Stimulated activated naive CD8-positive, alpha-beta T cell treated with anti-CD3 and anti-CD28 coated beads, Interleukin-15, Interleukin-2, amounts not matched to agents 100 ng/mL and 50 ng/mL, for 24 hours (primary cell): ENCODE data around the gene FBH1.
"Not testable (repeated sequence)": the region's sequence is repeated elsewhere in the genome, so short reads cannot be mapped to it uniquely, and the experiment has no call there.

Source experiments
- H3K27ac Mint-ChIP-seq: one replicate; pipeline ENCODE4 v1.8.0; 2021; ENCODE audit warnings: mild to moderate bottlenecking, mixed read lengths
- H3K27me3 Mint-ChIP-seq: one replicate; pipeline ENCODE4 v1.8.0; 2021; ENCODE audit warnings: mixed read lengths
- H3K36me3 Mint-ChIP-seq: one replicate; pipeline ENCODE4 v1.8.0; 2021; ENCODE audit warnings: low read depth, mixed read lengths
- H3K4me1 Mint-ChIP-seq: one replicate; pipeline ENCODE4 v1.8.0; 2021; ENCODE audit warnings: low read depth, mixed read lengths
- H3K4me3 Mint-ChIP-seq: one replicate; pipeline ENCODE4 v1.8.0; 2021; ENCODE audit warnings: mild to moderate bottlenecking, mixed read lengths
- H3K9me3 Mint-ChIP-seq: one replicate; pipeline ENCODE4 v1.8.0; 2021; ENCODE audit warnings: mixed read lengths

The FBH1 gene

GRCh38 chr10:5905854-5906507 is 15.9 kb downstream of the FBH1 start:
- H3K27ac Mint-ChIP-seq = no peak overlapping the region
- no peak overlapping the region for H3K4me3 Mint-ChIP-seq
- peaks cover 19% of the 10 kb centered on the region for H3K4me1 Mint-ChIP-seq
- H3K27me3 Mint-ChIP-seq = no peaks in the 10 kb centered on the region
- H3K9me3 Mint-ChIP-seq = no peaks in the 10 kb centered on the region
- peaks cover 46% of the 10 kb centered on the region for H3K36me3 Mint-ChIP-seq

DNA sequence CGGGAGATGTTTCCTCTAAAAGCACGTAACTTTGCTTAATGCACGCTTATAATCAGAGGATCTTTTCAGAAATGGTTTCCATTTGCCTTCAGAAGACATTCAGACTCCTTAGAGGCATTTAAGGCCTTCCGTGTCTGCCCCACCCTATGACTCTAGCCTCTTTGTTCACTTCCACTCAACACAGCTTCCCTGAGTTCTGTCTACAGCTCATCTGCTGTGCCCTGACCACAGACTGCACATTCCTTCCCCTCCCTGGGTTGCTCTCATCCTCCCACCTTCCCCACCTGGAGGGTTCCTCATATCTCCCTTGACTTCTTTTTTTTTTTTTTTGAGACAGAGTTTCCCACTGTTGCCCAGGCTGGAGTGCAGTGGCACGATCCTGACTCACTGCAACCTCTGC is 16.6 kb downstream of the FBH1 start:
- Mint-ChIP-seq H3K27me3 (no peaks in the 10 kb centered on the region), H3K36me3 (peaks cover 49% of the 10 kb centered on the region), H3K4me3 (no peak overlapping the region), H3K27ac (no peak overlapping the region), H3K9me3 (no peaks in the 10 kb centered on the region), H3K4me1 (peaks cover 19% of the 10 kb centered on the region)

GRCh38 chr10:5908676-5909075 is 18.6 kb downstream of the FBH1 start:
- not testable (repeated sequence) for H3K4me3 Mint-ChIP-seq, H3K27me3 Mint-ChIP-seq, H3K9me3 Mint-ChIP-seq
- peaks cover 62% of the 10 kb centered on the region for H3K36me3 Mint-ChIP-seq
- peaks cover 17% of the 10 kb centered on the region for H3K4me1 Mint-ChIP-seq
- H3K27ac Mint-ChIP-seq = peak overlapping the region; percentile 13

DNA sequence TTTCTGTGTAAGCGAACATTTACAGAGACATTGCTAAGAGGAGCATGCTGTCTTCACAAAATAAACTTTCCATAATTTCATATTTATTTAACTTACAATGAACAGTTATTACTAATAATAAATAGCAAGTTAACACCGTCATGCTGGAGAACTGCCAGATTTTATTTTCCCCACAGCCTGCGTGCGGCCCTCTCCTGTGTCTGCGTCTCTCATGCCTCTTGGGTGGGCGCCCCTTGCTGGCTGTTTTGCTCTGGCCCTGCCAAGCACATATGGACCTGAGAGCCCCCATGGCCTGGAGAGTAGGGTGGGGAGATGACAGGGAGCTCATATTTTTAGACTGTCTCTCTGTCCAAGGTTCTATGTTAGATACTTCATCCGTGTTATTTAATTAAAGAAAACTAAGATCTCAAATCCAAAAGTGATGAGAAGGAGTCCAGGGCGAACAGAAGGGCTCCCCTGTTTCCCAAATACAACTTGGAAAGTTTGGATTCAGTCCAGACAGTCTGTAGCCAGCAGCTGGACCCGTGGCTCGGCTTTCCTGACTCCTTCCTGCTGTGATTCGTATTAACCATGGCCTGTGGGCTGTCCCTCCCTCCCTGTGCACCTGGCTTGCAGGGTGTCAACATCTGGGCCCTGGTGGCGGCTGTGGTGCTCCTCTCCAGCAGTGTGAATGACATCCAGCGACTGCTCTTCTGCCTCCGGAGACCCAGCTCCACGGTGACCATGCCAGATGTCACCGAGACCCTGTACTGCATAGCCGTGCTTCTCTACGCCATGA is 20.5 kb downstream of the FBH1 start:
- Mint-ChIP-seq H3K36me3 (peaks cover 75% of the 10 kb centered on the region), H3K4me3 (no peak overlapping the region), H3K4me1 (peaks cover 8% of the 10 kb centered on the region), H3K27me3 (no peaks in the 10 kb centered on the region), H3K9me3 (no peaks in the 10 kb centered on the region), H3K27ac (no peak overlapping the region)

DNA sequence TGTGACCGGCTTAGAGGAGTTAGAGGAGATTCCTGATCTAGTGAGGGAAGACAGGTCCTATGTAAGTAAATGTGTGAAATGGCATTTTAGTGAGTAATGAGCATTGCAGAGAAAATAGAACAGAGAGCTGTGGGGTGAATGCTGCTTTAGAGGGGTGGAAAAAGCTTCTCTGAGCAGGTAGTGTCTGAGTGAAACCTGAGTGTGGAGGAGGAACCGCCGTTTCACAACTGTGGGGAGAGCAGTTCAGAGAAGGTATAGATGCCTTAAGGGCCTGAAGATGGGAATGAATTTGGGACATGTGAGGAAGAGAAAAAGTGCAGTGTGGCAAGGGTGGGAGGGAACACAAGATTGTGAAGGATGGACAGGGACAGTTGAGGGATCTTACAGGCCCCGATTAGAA is 21.6 kb downstream of the FBH1 start:
- Mint-ChIP-seq H3K9me3 (no peaks in the 10 kb centered on the region), H3K4me3 (no peak overlapping the region), H3K27me3 (no peaks in the 10 kb centered on the region), H3K27ac (no peak overlapping the region), H3K36me3 (peaks cover 78% of the 10 kb centered on the region), H3K4me1 (peaks cover 5% of the 10 kb centered on the region)

- Mint-ChIP-seq H3K36me3 (peaks cover 80% of the 10 kb centered on the region), H3K9me3 (no peaks in the 10 kb centered on the region), H3K4me3 (no peak overlapping the region), H3K27ac (no peak overlapping the region), H3K4me1 (no peaks in the 10 kb centered on the region), H3K27me3 (no peaks in the 10 kb centered on the region)
These were observed 23.7 kb downstream of the FBH1 start for GRCh38 chr10:5913736-5914135.

GRCh38 chr10:5915451-5915850 is 25.4 kb downstream of the FBH1 start:
- H3K27ac Mint-ChIP-seq = no peak overlapping the region
- H3K4me1 Mint-ChIP-seq = no peaks in the 10 kb centered on the region
- no peaks in the 10 kb centered on the region for H3K9me3 Mint-ChIP-seq
- H3K36me3 Mint-ChIP-seq = peaks cover 82% of the 10 kb centered on the region
- H3K27me3 Mint-ChIP-seq = no peaks in the 10 kb centered on the region
- H3K4me3 Mint-ChIP-seq = no peak overlapping the region

- no peak overlapping the region for H3K27ac Mint-ChIP-seq
- H3K9me3 Mint-ChIP-seq = no peaks in the 10 kb centered on the region
- no peak overlapping the region for H3K4me3 Mint-ChIP-seq
- H3K4me1 Mint-ChIP-seq = no peaks in the 10 kb centered on the region
- H3K36me3 Mint-ChIP-seq = peaks cover 94% of the 10 kb centered on the region
- H3K27me3 Mint-ChIP-seq = no peaks in the 10 kb centered on the region
These were observed 27.3 kb downstream of the FBH1 start for GRCh38 chr10:5917305-5917704.

- Mint-ChIP-seq H3K27ac (no peak overlapping the region), H3K9me3 (no peaks in the 10 kb centered on the region), H3K4me1 (no peaks in the 10 kb centered on the region), H3K36me3 (peaks cover 94% of the 10 kb centered on the region), H3K4me3 (no peak overlapping the region), H3K27me3 (no peaks in the 10 kb centered on the region)
These were observed 28.7 kb downstream of the FBH1 start for GRCh38 chr10:5918763-5919162.

GRCh38 chr10:5919568-5919967 is 29.5 kb downstream of the FBH1 start:
- no peak overlapping the region for H3K27ac Mint-ChIP-seq
- H3K4me1 Mint-ChIP-seq = no peaks in the 10 kb centered on the region
- H3K9me3 Mint-ChIP-seq = no peaks in the 10 kb centered on the region
- H3K4me3 Mint-ChIP-seq = no peak overlapping the region
- H3K27me3 Mint-ChIP-seq = no peaks in the 10 kb centered on the region
- peaks cover 92% of the 10 kb centered on the region for H3K36me3 Mint-ChIP-seq

DNA sequence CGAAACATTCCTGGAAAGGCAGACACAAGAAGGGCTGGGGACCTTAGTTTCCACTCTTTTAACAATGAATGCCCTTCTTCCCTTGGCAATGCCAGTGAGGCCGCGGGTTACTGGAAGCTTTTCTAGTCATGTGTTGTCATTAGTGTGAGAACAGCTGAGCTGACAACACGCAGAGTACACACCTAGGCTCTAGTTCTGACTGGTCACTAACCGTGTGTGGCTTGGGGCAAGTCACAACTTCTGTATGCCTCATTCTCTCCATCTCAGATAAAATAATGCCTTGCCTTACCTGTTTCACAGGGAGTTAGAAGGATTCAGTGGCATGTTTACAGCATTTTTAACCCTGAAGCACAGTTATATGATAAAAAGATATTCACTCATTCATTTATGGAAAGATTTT is 31.7 kb downstream of the FBH1 start:
- Mint-ChIP-seq H3K9me3 (no peaks in the 10 kb centered on the region), H3K27ac (no peak overlapping the region), H3K4me3 (no peak overlapping the region), H3K4me1 (no peaks in the 10 kb centered on the region), H3K27me3 (no peaks in the 10 kb centered on the region), H3K36me3 (peaks cover 90% of the 10 kb centered on the region)

DNA sequence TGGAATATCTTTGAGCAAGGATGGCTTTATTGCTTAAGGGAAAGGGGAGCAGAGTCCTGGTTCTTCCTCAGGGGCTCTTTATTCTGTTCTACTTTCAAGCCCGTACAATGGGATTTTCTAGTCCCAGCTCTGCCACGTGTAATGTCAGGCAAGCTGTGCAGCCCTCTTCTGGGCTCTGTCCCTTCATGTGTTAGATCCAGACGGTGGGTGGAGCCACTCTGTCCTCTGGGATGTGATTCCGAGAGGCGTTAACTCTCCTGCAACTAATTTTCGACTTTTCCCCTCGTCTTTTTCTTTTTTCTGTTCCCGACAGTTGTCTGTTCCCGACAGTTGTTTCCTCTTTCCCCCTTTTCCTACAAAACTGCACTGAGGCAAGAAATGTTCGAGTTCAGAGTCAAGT is 34.8 kb downstream of the FBH1 start:
- Mint-ChIP-seq H3K27ac (no peak overlapping the region), H3K4me3 (no peak overlapping the region), H3K4me1 (no peaks in the 10 kb centered on the region), H3K27me3 (no peaks in the 10 kb centered on the region), H3K9me3 (no peaks in the 10 kb centered on the region), H3K36me3 (peaks cover 90% of the 10 kb centered on the region)

- H3K4me1 Mint-ChIP-seq = no peaks in the 10 kb centered on the region
- H3K9me3 Mint-ChIP-seq = no peaks in the 10 kb centered on the region
- no peak overlapping the region for H3K27ac Mint-ChIP-seq
- no peaks in the 10 kb centered on the region for H3K27me3 Mint-ChIP-seq
- H3K36me3 Mint-ChIP-seq = peaks cover 76% of the 10 kb centered on the region
- no peak overlapping the region for H3K4me3 Mint-ChIP-seq
These were observed 37.3 kb downstream of the FBH1 start for GRCh38 chr10:5927306-5927705.

DNA sequence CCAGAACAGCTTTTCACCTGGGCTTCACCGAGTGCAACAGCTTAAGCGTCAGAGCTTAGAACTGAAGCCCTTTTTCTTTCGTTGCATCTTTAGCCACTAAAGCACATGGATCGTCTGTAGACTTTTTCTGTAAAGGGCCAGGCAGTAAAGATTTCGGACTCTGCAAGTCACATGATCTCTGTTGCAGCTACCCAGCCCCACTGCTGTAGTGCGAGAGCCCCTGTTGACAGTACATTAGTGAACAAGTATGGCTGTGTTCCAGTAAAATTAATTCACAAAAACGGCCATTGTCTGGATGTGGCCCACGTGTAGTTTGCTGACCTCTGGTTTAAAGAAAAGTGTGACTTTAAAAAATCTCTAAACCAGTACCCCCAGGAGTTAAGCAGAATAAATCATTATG is 39.4 kb downstream of the FBH1 start:
- Mint-ChIP-seq H3K4me3 (no peak overlapping the region), H3K27me3 (no peaks in the 10 kb centered on the region), H3K9me3 (no peaks in the 10 kb centered on the region), H3K27ac (no peak overlapping the region), H3K4me1 (no peaks in the 10 kb centered on the region), H3K36me3 (peaks cover 63% of the 10 kb centered on the region)

GRCh38 chr10:5930272-5930671 is 40.2 kb downstream of the FBH1 start:
- no peak overlapping the region for H3K4me3 Mint-ChIP-seq
- no peak overlapping the region for H3K27ac Mint-ChIP-seq
- H3K4me1 Mint-ChIP-seq = no peaks in the 10 kb centered on the region
- H3K27me3 Mint-ChIP-seq = no peaks in the 10 kb centered on the region
- H3K36me3 Mint-ChIP-seq = peaks cover 61% of the 10 kb centered on the region
- H3K9me3 Mint-ChIP-seq = no peaks in the 10 kb centered on the region

DNA sequence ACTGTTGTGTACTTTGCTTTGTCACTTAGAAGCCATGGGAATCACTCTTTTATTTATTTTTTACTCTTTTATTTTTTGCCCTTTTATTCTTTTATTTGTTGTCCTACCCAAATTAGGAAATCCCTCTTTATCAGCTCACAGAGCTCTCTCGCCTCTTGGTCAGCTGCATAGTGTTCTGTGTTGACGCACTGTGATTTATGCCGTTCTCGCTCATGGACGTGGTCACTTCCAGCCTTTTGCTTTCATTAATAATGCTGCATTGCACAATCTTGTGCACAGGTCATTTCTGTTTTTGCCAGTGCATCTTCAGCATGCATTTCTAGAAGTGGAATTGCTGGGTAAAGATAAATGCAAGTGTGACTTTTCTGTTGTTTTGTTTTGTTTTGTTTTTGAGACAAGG is 42.3 kb downstream of the FBH1 start:
- Mint-ChIP-seq H3K27ac (no peak overlapping the region), H3K36me3 (peaks cover 61% of the 10 kb centered on the region)

More for the DNA sequence above, 42.3 kb downstream of the FBH1 start:
- no peak overlapping the region for H3K4me3 Mint-ChIP-seq
- H3K4me1 Mint-ChIP-seq = no peaks in the 10 kb centered on the region
- H3K9me3 Mint-ChIP-seq = no peaks in the 10 kb centered on the region
- H3K27me3 Mint-ChIP-seq = no peaks in the 10 kb centered on the region
